ENCODE results near the gene KCTD1. TPM values are rescaled to one million over a fixed set of nuclear protein-coding genes. Genes with fewer than 3 reads are reported as not detected.

KCTD1 gene
- 10 to 100 TPM; 14.7 to 18.5 (median 17.7) TPM for total RNA-seq (2021; fragmentation: NEBNext Ultra II Directional; extraction: Animal tissue kit (Norgen Biotek cat#: 25700))
- long read RNA-seq, transcript KCTD1-202 (5 exons, 2,103 nt): major isoform, 7 of 8 reads
- long read RNA-seq, partial matches to known transcripts: 1 of 8 reads
- long read RNA-seq, other reads (novel, unspliced or antisense): 0 of 8 reads

DNA sequence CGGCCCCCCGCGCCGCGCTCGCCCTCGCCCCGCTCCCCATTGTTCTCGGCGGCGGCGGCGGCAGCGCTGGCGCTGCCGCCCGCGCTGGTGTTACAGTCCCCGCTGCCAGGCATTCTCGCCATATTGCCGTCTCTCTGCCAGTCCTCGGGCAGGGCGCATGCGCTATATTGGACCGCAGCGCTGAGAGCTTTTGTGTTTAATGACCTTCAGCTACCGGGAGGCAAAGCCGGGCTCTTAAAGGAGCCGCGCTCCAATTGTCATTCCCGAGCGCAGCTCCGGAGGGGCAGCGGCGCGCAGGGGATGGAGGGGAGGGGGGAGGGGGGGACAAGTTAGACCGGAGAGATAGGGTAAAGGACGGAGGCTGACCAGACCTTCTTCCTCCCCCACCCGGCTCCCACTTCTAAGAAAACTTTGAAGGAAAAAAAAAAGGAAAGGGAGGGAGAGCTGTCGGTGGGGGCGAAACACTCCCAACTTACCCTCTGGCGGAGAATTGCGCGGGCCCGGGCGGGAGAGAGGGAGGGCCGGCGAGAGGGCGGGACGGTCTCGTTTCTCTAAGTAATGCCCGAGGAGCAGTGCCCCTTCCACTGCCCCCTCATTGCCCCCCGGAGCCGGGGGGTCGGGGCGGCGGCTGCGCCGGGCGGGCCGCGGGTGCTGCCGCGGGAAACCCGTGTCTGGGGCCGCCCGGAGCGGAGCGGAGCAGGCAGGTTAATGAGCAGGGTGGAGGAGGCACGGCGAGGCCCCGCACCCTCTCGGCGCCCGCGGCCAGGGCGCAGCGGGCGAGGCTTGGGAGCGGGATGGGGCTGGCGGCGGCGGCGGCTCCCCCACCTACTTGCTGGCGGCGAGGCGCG is at the start of gene KCTD1:
Gene KCTD1, minus strand, starts transcription at position 139 of the 848 bp plus-strand sequence. Its CDS starts 17 bp downstream, at position 122.
- H3K9me3 Mint-ChIP-seq: no peaks in the 10 kb centered on the region
- no peak for TF ChIP-seq CTCF (IDR thresholded peaks at IDR 0.05)
- peaks cover 9% of the 10 kb centered on the region; the same call in 1 of the 2 replicates for H3K36me3 Mint-ChIP-seq (ENCODE audit: low read depth)
- DNase-seq: peak; percentile 82
- peaks cover 36% of the 10 kb centered on the region for H3K4me1 Mint-ChIP-seq (ENCODE audit: low read depth)
- peak within 1 kb of the TSS; percentile 87 for H3K4me3 Mint-ChIP-seq
- peak within 1 kb of the TSS; percentile 68 for H3K27ac Mint-ChIP-seq
- H3K27me3 Mint-ChIP-seq (ENCODE audit: insufficient read depth): peaks cover 11% of the 10 kb centered on the region

DNA sequence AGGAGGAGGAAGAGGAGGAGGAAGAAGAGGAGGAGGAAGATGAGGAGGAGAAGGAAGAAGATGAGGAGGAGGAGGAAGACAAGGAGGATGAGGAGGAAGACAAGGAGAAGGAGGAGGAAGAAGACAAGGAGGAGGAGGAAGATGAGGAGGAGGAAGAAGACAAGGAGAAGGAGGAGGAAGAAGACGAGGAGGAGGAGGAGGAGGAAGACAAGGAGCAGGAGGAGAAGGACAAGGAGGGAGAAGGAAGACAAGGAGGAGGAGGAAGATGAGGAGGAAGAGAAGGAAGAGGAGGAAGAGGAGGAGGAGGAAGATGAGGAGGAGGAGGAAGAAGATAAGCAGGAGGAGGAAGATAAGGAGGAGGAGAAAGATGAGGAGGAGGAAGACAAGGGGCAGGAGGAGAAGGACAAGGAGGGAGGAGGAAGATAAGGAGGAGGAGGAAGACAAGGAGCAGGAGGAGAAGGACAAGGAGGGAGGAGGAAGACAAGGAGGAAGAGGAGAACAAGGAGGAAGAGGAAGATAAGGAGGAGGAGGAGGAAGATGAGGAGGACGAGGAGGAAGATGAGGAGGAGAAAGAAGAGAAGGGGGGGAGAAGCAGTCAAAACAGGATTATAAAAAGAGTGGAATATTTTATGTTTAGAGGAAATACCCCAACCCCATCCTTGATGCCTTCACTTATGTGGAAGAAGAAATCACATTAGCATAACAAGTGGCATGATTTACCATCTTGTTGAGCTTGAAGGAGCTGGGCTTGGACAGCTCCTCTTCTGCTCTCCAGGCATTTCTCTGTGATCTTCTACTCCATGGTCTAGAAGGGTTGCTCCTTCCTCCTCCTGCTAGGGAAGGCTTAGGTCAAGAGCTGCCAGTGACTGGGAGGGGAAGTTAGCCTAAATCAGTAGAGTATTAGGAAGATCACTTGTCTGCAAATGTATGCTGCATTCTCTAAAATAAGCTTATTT is 45.3 kb upstream of the KCTD1 start:
- TF ChIP-seq CTCF (IDR thresholded peaks at IDR 0.05): no peak
- H3K9me3 Mint-ChIP-seq: no peaks in the 10 kb centered on the region
- H3K27me3 Mint-ChIP-seq (ENCODE audit: insufficient read depth): peaks cover 15% of the 10 kb centered on the region; the same call in 1 of the 2 replicates
- DNase-seq: no peak
- H3K4me3 Mint-ChIP-seq: no peak overlapping the region
- no peaks in the 10 kb centered on the region for H3K36me3 Mint-ChIP-seq (ENCODE audit: low read depth)
- H3K27ac Mint-ChIP-seq: no peak overlapping the region
- H3K4me1 Mint-ChIP-seq (ENCODE audit: low read depth): no peaks in the 10 kb centered on the region

GRCh38 chr18:26584745-26585144 is 36.4 kb upstream of the KCTD1 start:
- Mint-ChIP-seq H3K27ac (no peak overlapping the region), H3K9me3 (no peaks in the 10 kb centered on the region), H3K4me3 (no peak overlapping the region), H3K27me3 (ENCODE audit: insufficient read depth) (peaks cover 11% of the 10 kb centered on the region), H3K4me1 (ENCODE audit: low read depth) (no peaks in the 10 kb centered on the region), H3K36me3 (ENCODE audit: low read depth) (no peaks in the 10 kb centered on the region)
- DNase-seq: no peak
- TF ChIP-seq CTCF (IDR thresholded peaks at IDR 0.05): no peak

GRCh38 chr18:26579941-26580618 is 31.7 kb upstream of the KCTD1 start:
- Mint-ChIP-seq H3K4me1 (ENCODE audit: low read depth) (peaks cover 10% of the 10 kb centered on the region), H3K36me3 (ENCODE audit: low read depth) (no peaks in the 10 kb centered on the region), H3K4me3 (no peak overlapping the region), H3K27ac (no peak overlapping the region), H3K27me3 (ENCODE audit: insufficient read depth) (peaks cover 23% of the 10 kb centered on the region), H3K9me3 (no peaks in the 10 kb centered on the region)
- no peak for TF ChIP-seq CTCF (IDR thresholded peaks at IDR 0.05)
- no peak for DNase-seq

GRCh38 chr18:26575865-26576217 is 27.5 kb upstream of the KCTD1 start:
- Mint-ChIP-seq H3K4me3 (peak overlapping the region; percentile 88; the same call in 1 of the 2 replicates), H3K9me3 (no peaks in the 10 kb centered on the region), H3K27me3 (ENCODE audit: insufficient read depth) (peaks cover 23% of the 10 kb centered on the region), H3K4me1 (ENCODE audit: low read depth) (peaks cover 14% of the 10 kb centered on the region), H3K27ac (no peak overlapping the region), H3K36me3 (ENCODE audit: low read depth) (no peaks in the 10 kb centered on the region)
- TF ChIP-seq CTCF (IDR thresholded peaks at IDR 0.05): no peak
- no peak for DNase-seq
